CD4-positive, alpha-beta T cell (primary cell): Measurements from ENCODE around the gene EFNA4. TPM values are rescaled to one million over a fixed set of nuclear protein-coding genes. Genes with fewer than 3 reads are reported as not detected.

Experiments used
- ATAC-seq: fragments of 200-7000 bp; cut with Tn5 transposase; one replicate; pipeline ENCODE4 v1.10.0; 2022; ENCODE audit warnings: mild to moderate bottlenecking; ENCODE audit not compliant: poor library complexity
- CTCF ChIA-PET: fragments of 350-600 bp; sonication (Branson Sonifier 250); formaldehyde crosslinking; loops from one replicate; lab custom pipeline; 2021; ENCODE audit warnings: antibody characterized with exemption, inconsistent platforms; lab: Charles Lee
- POLR2A ChIA-PET: fragments of 350-600 bp; sonication (Branson Sonifier 250); formaldehyde crosslinking; loops from one replicate; lab custom pipeline; 2021; ENCODE audit warnings: antibody characterized with exemption, inconsistent platforms; lab: Charles Lee
- DNase-seq, 14 experiments: peaks; one replicate each; pipeline ENCODE4 v3.0.0-alpha.2; 2013 to 2020; ENCODE audit warnings: mixed read lengths in 2 of 14
- H3K27ac ChIP-seq, 2 donors: one replicate each; pipeline versions ENCODE4 v1.5.1 to v1.7.0; 2013; ENCODE audit warnings: low read length in 2 of 2, low read depth in 1 of 2, mild to moderate bottlenecking in 1 of 2
- H3K27me3 ChIP-seq, 2 experiments: 1 replicate in 1 of 2; 2 replicates in 1 of 2; pipeline versions ENCODE4 v1.6.1 to v1.7.0; 2013; ENCODE audit warnings: low read length in 2 of 2, control low read depth in 1 of 2, mild to moderate bottlenecking in 1 of 2, moderate library complexity in 1 of 2; ENCODE audit not compliant: insufficient read depth in 2 of 2, control insufficient read depth in 1 of 2
- H3K36me3 ChIP-seq: one replicate; pipeline ENCODE4 v1.6.1; 2013; ENCODE audit warnings: low read length, control low read depth; ENCODE audit not compliant: insufficient read depth
- H3K4me1 ChIP-seq: one replicate; pipeline ENCODE4 v1.6.1; 2013; ENCODE audit warnings: low read length, control low read depth; ENCODE audit not compliant: insufficient read depth
- H3K4me3 ChIP-seq: one replicate; pipeline ENCODE4 v1.5.1; 2013; ENCODE audit warnings: mild to moderate bottlenecking, low read length, moderate library complexity
- H3K9me3 ChIP-seq, 2 experiments: 1 replicate in 1 of 2; 2 replicates in 1 of 2; pipeline versions ENCODE4 v1.6.1 to v1.7.0; 2013; ENCODE audit warnings: low read length in 2 of 2, mild to moderate bottlenecking in 2 of 2, control low read depth in 1 of 2, moderate library complexity in 1 of 2; ENCODE audit not compliant: control insufficient read depth in 1 of 2, insufficient read depth in 1 of 2
- H3K27ac Mint-ChIP-seq: one replicate; pipeline ENCODE4 v1.8.0; 2020; ENCODE audit warnings: mixed read lengths
- H3K27me3 Mint-ChIP-seq: one replicate; pipeline ENCODE4 v1.8.0; 2021; ENCODE audit warnings: mixed read lengths
- H3K36me3 Mint-ChIP-seq: one replicate; pipeline ENCODE4 v1.8.0; 2021; ENCODE audit warnings: low read depth, mixed read lengths
- H3K4me1 Mint-ChIP-seq: one replicate; pipeline ENCODE4 v1.8.0; 2021; ENCODE audit warnings: low read depth, mixed read lengths
- H3K4me3 Mint-ChIP-seq: one replicate; pipeline ENCODE4 v1.8.0; 2020; ENCODE audit warnings: mild to moderate bottlenecking, mixed read lengths
- H3K9me3 Mint-ChIP-seq: one replicate; pipeline ENCODE4 v1.8.0; 2020; ENCODE audit warnings: mixed read lengths
- CTCF ChIP-seq: fragments of 200-600 bp; IDR thresholded peaks from one replicate; pipeline ENCODE4 v1.8.0; 2022; ENCODE audit warnings: antibody characterized with exemption, mild to moderate bottlenecking
- intact Hi-C, 2 experiments: fragments of 100-400 bp; cut with DNase I in 1 of 2; cut with micrococcal nuclease in 1 of 2; formaldehyde crosslinking; loops; one replicate each; pipeline versions ENCODE4 v1.15.1 to v1.9.0; 2023 to 2025; cut with DNase I, micrococcal nuclease
- total RNA-seq, 174 experiments: library from RNA in 2 of 174; stranded (reverse) in 2 of 174; gene quantifications; one replicate each; pipeline ENCODE4 v1.2.3 and lab custom pipeline; 2021 to 2026

The EFNA4 gene
- total RNA-seq, 2 experiments from 2014 or later, result 2.4 to 3.3 TPM

GRCh38 chr1:155077758-155078445, 14.4 kb downstream of the EFNA4 start:
- H3K27me3 ChIP-seq, result peaks cover 31% of the 10 kb centered on the region in 2 experiments
- H3K27ac ChIP-seq, result no peak overlapping the region
- Mint-ChIP-seq H3K27me3 (peaks cover 25% of the 10 kb centered on the region), H3K36me3 (no peaks in the 10 kb centered on the region), H3K4me3 (peak overlapping the region; percentile 58), H3K27ac (peak overlapping the region; percentile 5), H3K4me1 (peaks cover 55% of the 10 kb centered on the region), H3K9me3 (no peaks in the 10 kb centered on the region)
- H3K4me3 ChIP-seq, result no peak overlapping the region
- DNase-seq (peak in 1 of 14 experiments; percentile 14), ATAC-seq (no peak)
- TF ChIP-seq CTCF, result no peak
- POLR2A ChIA-PET, result interaction anchor here (0.9 to 2.6 kb wide), 3 partner anchors 16 to 95 kb away, joined by 4 to 6 read pairs (median 4); partner anchors contain the start of genes ADAM15 and KRTCAP2
- CTCF ChIA-PET, result interaction anchor here (1.0 kb wide), 2 partner anchors 8 to 16 kb away, joined by 3 read pairs; no protein-coding TSS in a partner anchor
- intact Hi-C loops, result loop anchor here in 1 of 2 experiments (1.0 kb wide), 1 partner anchor 11 kb away; no protein-coding TSS in a partner anchor
- peaks cover 59% of the 10 kb centered on the region for H3K4me1 ChIP-seq
- no peaks in the 10 kb centered on the region for H3K36me3 ChIP-seq
- H3K9me3 ChIP-seq, result peaks cover 0 to 24% of the 10 kb centered on the region in 2 experiments

GRCh38 chr1:155078469-155079209, 15.1 kb downstream of the EFNA4 start, which contains the start of gene EFNA3:
EFNA3 (plus strand) TSS chr1:155078837; CDS start chr1:155078942, 105 bp downstream.
- H3K9me3 Mint-ChIP-seq, result no peaks in the 10 kb centered on the region
- DNase-seq, result peak in 13 of 14 experiments; percentile 33 to 79 (median 60)
- CTCF ChIA-PET, result interaction anchor here (0.8 to 1.5 kb wide), 4 partner anchors 8 to 17 kb away, joined by 3 to 6 read pairs (median 3); no protein-coding TSS in a partner anchor
- Histone ChIP-seq H3K9me3 (peaks cover 0 to 30% of the 10 kb centered on the region in 2 experiments), H3K4me3 (peak within 1 kb of the TSS; percentile 48), H3K36me3 (no peaks in the 10 kb centered on the region), H3K4me1 (peaks cover 62% of the 10 kb centered on the region), H3K27me3 (peaks cover 38% of the 10 kb centered on the region in 2 experiments), H3K27ac (no peak within 1 kb of the TSS)
- intact Hi-C loops, result no loop called here
- peak within 1 kb of the TSS; percentile 5 for H3K27ac Mint-ChIP-seq
- peaks cover 53% of the 10 kb centered on the region for H3K4me1 Mint-ChIP-seq
- H3K4me3 Mint-ChIP-seq, result peak within 1 kb of the TSS; percentile 86
- ATAC-seq, result peak; percentile 25
- POLR2A ChIA-PET, result interaction anchor here (0.8 to 2.6 kb wide), 6 partner anchors 8 to 94 kb away, joined by 3 to 6 read pairs (median 4); partner anchors contain the start of genes ADAM15, EFNA4 and KRTCAP2
- peaks cover 29% of the 10 kb centered on the region for H3K27me3 Mint-ChIP-seq
- no peaks in the 10 kb centered on the region for H3K36me3 Mint-ChIP-seq
- no peak for TF ChIP-seq CTCF

GRCh38 chr1:155079210-155079486, 15.6 kb downstream of the EFNA4 start:
- Mint-ChIP-seq H3K4me3 (peak overlapping the region; percentile 86), H3K27ac (peak overlapping the region; percentile 1), H3K9me3 (no peaks in the 10 kb centered on the region), H3K4me1 (peaks cover 53% of the 10 kb centered on the region), H3K36me3 (no peaks in the 10 kb centered on the region), H3K27me3 (peaks cover 34% of the 10 kb centered on the region)
- Histone ChIP-seq H3K9me3 (peaks cover 0 to 30% of the 10 kb centered on the region in 2 experiments), H3K27me3 (peaks cover 43% of the 10 kb centered on the region in 2 experiments), H3K4me3 (peak overlapping the region; percentile 48), H3K36me3 (no peaks in the 10 kb centered on the region), H3K4me1 (peaks cover 63% of the 10 kb centered on the region), H3K27ac (no peak overlapping the region)
- intact Hi-C loops, result no loop called here
- DNase-seq (no peak), ATAC-seq (peak; percentile 5)
- ChIA-PET CTCF (interaction anchor here (0.8 to 1.5 kb wide), 2 partner anchors 9 to 18 kb away, joined by 3 to 6 read pairs; no protein-coding TSS in a partner anchor), POLR2A (interaction anchor here (0.8 to 2.6 kb wide), 6 partner anchors 9 to 94 kb away, joined by 3 to 6 read pairs (median 4); partner anchors contain the start of genes ADAM15, EFNA4 and KRTCAP2)
- no peak for TF ChIP-seq CTCF
